ENCODE results near the gene PTPRD.

The PTPRD gene

GRCh38 chr9:10212702-10213101 lies 400.1 kb downstream of the PTPRD start:
- no peaks in the 10 kb centered on the region for H3K36me3 ChIP-seq (ENCODE audit: insufficient read depth, low read length)
- H3K4me3 ChIP-seq (ENCODE audit: low read depth, low read length) = no peak overlapping the region
- H2AFZ ChIP-seq (ENCODE audit: low read length, unreplicated experiment) = no peak overlapping the region
- no peak overlapping the region for H3K27ac ChIP-seq (ENCODE audit: low read depth, low read length)
- H3K27me3 ChIP-seq (ENCODE audit: insufficient read depth, low read length) = no peaks in the 10 kb centered on the region
- no peaks in the 10 kb centered on the region for H3K4me1 ChIP-seq (ENCODE audit: control insufficient read depth, insufficient read depth, low read length, unreplicated experiment)
- H3K79me2 ChIP-seq (ENCODE audit: control insufficient read depth, insufficient read depth, low read length, unreplicated experiment) = no peaks in the 10 kb centered on the region

- Histone ChIP-seq H3K4me3 (ENCODE audit: low read depth, low read length) (no peak overlapping the region), H3K27ac (ENCODE audit: low read depth, low read length) (no peak overlapping the region), H2AFZ (ENCODE audit: low read length, unreplicated experiment) (no peak overlapping the region), H3K36me3 (ENCODE audit: insufficient read depth, low read length) (no peaks in the 10 kb centered on the region), H3K79me2 (ENCODE audit: control insufficient read depth, insufficient read depth, low read length, unreplicated experiment) (no peaks in the 10 kb centered on the region), H3K4me1 (ENCODE audit: control insufficient read depth, insufficient read depth, low read length, unreplicated experiment) (no peaks in the 10 kb centered on the region), H3K27me3 (ENCODE audit: insufficient read depth, low read length) (no peaks in the 10 kb centered on the region)
These were observed 404.1 kb downstream of the PTPRD start for GRCh38 chr9:10208691-10209069.

- no peaks in the 10 kb centered on the region for H3K36me3 ChIP-seq (ENCODE audit: insufficient read depth, low read length)
- H3K27me3 ChIP-seq (ENCODE audit: insufficient read depth, low read length) = no peaks in the 10 kb centered on the region
- H3K79me2 ChIP-seq (ENCODE audit: control insufficient read depth, insufficient read depth, low read length, unreplicated experiment) = no peaks in the 10 kb centered on the region
- no peak overlapping the region for H2AFZ ChIP-seq (ENCODE audit: low read length, unreplicated experiment)
- no peaks in the 10 kb centered on the region for H3K4me1 ChIP-seq (ENCODE audit: control insufficient read depth, insufficient read depth, low read length, unreplicated experiment)
- H3K4me3 ChIP-seq (ENCODE audit: low read depth, low read length) = no peak overlapping the region
- no peak overlapping the region for H3K27ac ChIP-seq (ENCODE audit: low read depth, low read length)
These were observed 408.5 kb downstream of the PTPRD start for GRCh38 chr9:10204276-10204675.

- Histone ChIP-seq H3K27me3 (ENCODE audit: insufficient read depth, low read length) (no peaks in the 10 kb centered on the region), H3K36me3 (ENCODE audit: insufficient read depth, low read length) (no peaks in the 10 kb centered on the region), H3K79me2 (ENCODE audit: control insufficient read depth, insufficient read depth, low read length, unreplicated experiment) (no peaks in the 10 kb centered on the region), H3K27ac (ENCODE audit: low read depth, low read length) (no peak overlapping the region), H2AFZ (ENCODE audit: low read length, unreplicated experiment) (no peak overlapping the region), H3K4me3 (ENCODE audit: low read depth, low read length) (no peak overlapping the region), H3K4me1 (ENCODE audit: control insufficient read depth, insufficient read depth, low read length, unreplicated experiment) (no peaks in the 10 kb centered on the region)
These were observed 439.2 kb downstream of the PTPRD start for GRCh38 chr9:10173561-10173960.

- no peaks in the 10 kb centered on the region for H3K27me3 ChIP-seq (ENCODE audit: insufficient read depth, low read length)
- no peaks in the 10 kb centered on the region for H3K79me2 ChIP-seq (ENCODE audit: control insufficient read depth, insufficient read depth, low read length, unreplicated experiment)
- no peak overlapping the region for H3K27ac ChIP-seq (ENCODE audit: low read depth, low read length)
- H3K4me3 ChIP-seq (ENCODE audit: low read depth, low read length) = no peak overlapping the region
- no peak overlapping the region for H2AFZ ChIP-seq (ENCODE audit: low read length, unreplicated experiment)
- H3K4me1 ChIP-seq (ENCODE audit: control insufficient read depth, insufficient read depth, low read length, unreplicated experiment) = no peaks in the 10 kb centered on the region
- H3K36me3 ChIP-seq (ENCODE audit: insufficient read depth, low read length) = no peaks in the 10 kb centered on the region
These were observed 440.3 kb downstream of the PTPRD start for GRCh38 chr9:10172476-10172875.

- Histone ChIP-seq H3K27me3 (ENCODE audit: insufficient read depth, low read length) (no peaks in the 10 kb centered on the region), H3K27ac (ENCODE audit: low read depth, low read length) (no peak overlapping the region), H3K79me2 (ENCODE audit: control insufficient read depth, insufficient read depth, low read length, unreplicated experiment) (no peaks in the 10 kb centered on the region), H2AFZ (ENCODE audit: low read length, unreplicated experiment) (no peak overlapping the region), H3K4me1 (ENCODE audit: control insufficient read depth, insufficient read depth, low read length, unreplicated experiment) (no peaks in the 10 kb centered on the region), H3K4me3 (ENCODE audit: low read depth, low read length) (no peak overlapping the region), H3K36me3 (ENCODE audit: insufficient read depth, low read length) (no peaks in the 10 kb centered on the region)
These were observed 444.6 kb downstream of the PTPRD start for GRCh38 chr9:10168241-10168640.

GRCh38 chr9:10148796-10149195 lies 464.0 kb downstream of the PTPRD start:
- Histone ChIP-seq H3K27me3 (ENCODE audit: insufficient read depth, low read length) (no peaks in the 10 kb centered on the region), H3K4me1 (ENCODE audit: control insufficient read depth, insufficient read depth, low read length, unreplicated experiment) (no peaks in the 10 kb centered on the region), H3K4me3 (ENCODE audit: low read depth, low read length) (no peak overlapping the region), H2AFZ (ENCODE audit: low read length, unreplicated experiment) (no peak overlapping the region), H3K36me3 (ENCODE audit: insufficient read depth, low read length) (no peaks in the 10 kb centered on the region), H3K79me2 (ENCODE audit: control insufficient read depth, insufficient read depth, low read length, unreplicated experiment) (no peaks in the 10 kb centered on the region), H3K27ac (ENCODE audit: low read depth, low read length) (no peak overlapping the region)

- no peak overlapping the region for H2AFZ ChIP-seq (ENCODE audit: low read length, unreplicated experiment)
- H3K27me3 ChIP-seq (ENCODE audit: insufficient read depth, low read length) = no peaks in the 10 kb centered on the region
- no peaks in the 10 kb centered on the region for H3K79me2 ChIP-seq (ENCODE audit: control insufficient read depth, insufficient read depth, low read length, unreplicated experiment)
- H3K4me1 ChIP-seq (ENCODE audit: control insufficient read depth, insufficient read depth, low read length, unreplicated experiment) = no peaks in the 10 kb centered on the region
- H3K36me3 ChIP-seq (ENCODE audit: insufficient read depth, low read length) = no peaks in the 10 kb centered on the region
- H3K4me3 ChIP-seq (ENCODE audit: low read depth, low read length) = no peak overlapping the region
- H3K27ac ChIP-seq (ENCODE audit: low read depth, low read length) = no peak overlapping the region
These were observed 466.1 kb downstream of the PTPRD start for GRCh38 chr9:10146517-10147331.

GRCh38 chr9:10144355-10144754 lies 468.4 kb downstream of the PTPRD start:
- no peaks in the 10 kb centered on the region for H3K36me3 ChIP-seq (ENCODE audit: insufficient read depth, low read length)

GRCh38 chr9:10135553-10135952 lies 477.2 kb downstream of the PTPRD start:
- Histone ChIP-seq H3K27ac (ENCODE audit: low read depth, low read length) (no peak overlapping the region), H3K27me3 (ENCODE audit: insufficient read depth, low read length) (no peaks in the 10 kb centered on the region), H3K36me3 (ENCODE audit: insufficient read depth, low read length) (no peaks in the 10 kb centered on the region), H2AFZ (ENCODE audit: low read length, unreplicated experiment) (no peak overlapping the region), H3K4me1 (ENCODE audit: control insufficient read depth, insufficient read depth, low read length, unreplicated experiment) (no peaks in the 10 kb centered on the region), H3K4me3 (ENCODE audit: low read depth, low read length) (no peak overlapping the region), H3K79me2 (ENCODE audit: control insufficient read depth, insufficient read depth, low read length, unreplicated experiment) (no peaks in the 10 kb centered on the region)

More at GRCh38 chr9:10144355-10144754, 468.4 kb downstream of the PTPRD start:
- Histone ChIP-seq H3K27ac (ENCODE audit: low read depth, low read length) (no peak overlapping the region), H3K4me1 (ENCODE audit: control insufficient read depth, insufficient read depth, low read length, unreplicated experiment) (no peaks in the 10 kb centered on the region), H3K4me3 (ENCODE audit: low read depth, low read length) (no peak overlapping the region), H3K27me3 (ENCODE audit: insufficient read depth, low read length) (no peaks in the 10 kb centered on the region), H3K79me2 (ENCODE audit: control insufficient read depth, insufficient read depth, low read length, unreplicated experiment) (no peaks in the 10 kb centered on the region), H2AFZ (ENCODE audit: low read length, unreplicated experiment) (no peak overlapping the region)

GRCh38 chr9:10134266-10134665 lies 478.5 kb downstream of the PTPRD start:
- H3K79me2 ChIP-seq (ENCODE audit: control insufficient read depth, insufficient read depth, low read length, unreplicated experiment) = no peaks in the 10 kb centered on the region
- no peaks in the 10 kb centered on the region for H3K27me3 ChIP-seq (ENCODE audit: insufficient read depth, low read length)
- H3K27ac ChIP-seq (ENCODE audit: low read depth, low read length) = no peak overlapping the region
- H2AFZ ChIP-seq (ENCODE audit: low read length, unreplicated experiment) = no peak overlapping the region
- H3K4me3 ChIP-seq (ENCODE audit: low read depth, low read length) = no peak overlapping the region
- no peaks in the 10 kb centered on the region for H3K36me3 ChIP-seq (ENCODE audit: insufficient read depth, low read length)
- no peaks in the 10 kb centered on the region for H3K4me1 ChIP-seq (ENCODE audit: control insufficient read depth, insufficient read depth, low read length, unreplicated experiment)
